ENCODE results near the gene ANKH.
"Not testable (repeated sequence)": the region's sequence is repeated elsewhere in the genome, so short reads cannot be mapped to it uniquely, and the experiment has no call there.

Gene ANKH

DNA sequence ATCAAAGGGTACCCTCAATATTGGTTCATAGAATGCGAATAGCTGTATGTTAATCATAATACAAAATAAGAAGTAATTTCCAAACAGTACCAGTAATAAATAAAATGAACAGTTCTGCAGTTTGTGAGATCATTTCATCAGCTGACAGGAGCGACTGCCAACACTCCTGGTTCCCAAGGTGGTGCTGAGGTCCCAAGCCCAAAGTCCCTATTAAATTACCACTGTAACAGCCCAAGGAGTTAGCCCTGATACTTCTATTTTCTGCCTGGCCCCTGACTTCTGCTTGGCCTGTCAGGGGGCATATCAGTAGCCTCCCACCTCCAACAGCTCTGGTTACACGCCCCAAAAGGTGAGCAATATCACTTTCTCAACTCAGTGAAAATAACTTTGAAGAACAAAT, 47.1 kb downstream of the ANKH start:
- DNase-seq: no peak

GRCh38 chr5:14821100-14821845, 50.3 kb downstream of the ANKH start:
- DNase-seq: no peak

DNA sequence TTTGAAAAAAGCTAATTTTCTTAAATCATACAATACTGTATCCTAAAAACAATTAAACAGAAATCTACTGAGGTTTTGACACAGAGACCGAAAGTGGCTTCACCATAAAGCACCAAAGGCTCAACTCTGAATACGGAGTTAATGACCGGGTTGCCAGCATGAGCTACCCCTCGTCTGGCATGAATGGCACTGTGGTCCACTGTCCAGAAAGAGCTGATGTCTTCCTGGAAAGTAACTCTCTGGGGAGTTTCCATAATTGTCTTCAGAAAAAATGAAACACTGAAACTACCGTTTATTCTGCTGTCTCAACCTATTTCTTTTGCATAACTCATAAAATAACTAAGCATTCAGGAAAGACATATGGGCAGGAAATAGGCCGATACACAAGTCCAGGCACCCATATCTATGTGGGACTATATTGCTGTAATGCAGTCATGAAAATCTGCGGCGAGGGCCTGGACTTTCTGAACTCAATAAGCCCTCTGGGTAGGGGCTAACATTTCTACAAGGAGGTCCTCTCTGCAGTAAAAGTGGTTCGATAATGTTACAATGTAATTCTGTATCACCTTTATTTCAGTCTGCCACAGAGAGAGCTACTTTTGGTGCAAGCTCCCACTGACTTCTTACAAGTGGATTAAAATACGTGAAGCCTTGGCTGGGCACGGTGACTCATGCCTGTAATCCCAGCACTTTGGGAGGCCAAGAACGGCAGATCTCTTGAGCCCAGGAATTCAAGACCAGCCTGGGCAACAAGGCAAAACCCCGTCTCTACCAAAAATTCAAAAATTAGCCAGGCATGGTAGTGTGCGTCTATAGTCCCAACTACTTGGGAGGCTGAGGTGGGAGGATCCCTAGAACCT, 52.4 kb downstream of the ANKH start:
- DNase-seq: no peak

DNA sequence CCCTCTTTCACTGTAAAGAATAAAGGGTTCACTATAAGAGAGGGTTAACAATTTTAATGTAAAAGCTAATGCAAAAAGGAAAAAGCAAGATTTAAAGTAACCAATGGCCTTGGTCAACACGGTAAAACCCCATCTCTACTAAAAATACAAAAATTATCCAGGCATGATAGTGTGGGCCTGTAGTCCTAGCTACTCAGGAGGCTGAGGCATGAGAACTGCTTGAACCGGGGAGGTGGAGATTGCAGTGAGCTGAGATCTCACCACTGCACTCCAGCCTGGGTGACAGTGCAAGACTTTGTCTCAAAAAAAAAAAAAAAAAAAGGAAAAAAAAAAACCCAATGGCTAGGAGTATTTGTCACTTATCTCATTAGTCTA, 53.8 kb downstream of the ANKH start:
- DNase-seq: not testable (repeated sequence)

- DNase-seq: no peak
These were observed 54.4 kb downstream of the ANKH start for GRCh38 chr5:14816999-14817761.

DNA sequence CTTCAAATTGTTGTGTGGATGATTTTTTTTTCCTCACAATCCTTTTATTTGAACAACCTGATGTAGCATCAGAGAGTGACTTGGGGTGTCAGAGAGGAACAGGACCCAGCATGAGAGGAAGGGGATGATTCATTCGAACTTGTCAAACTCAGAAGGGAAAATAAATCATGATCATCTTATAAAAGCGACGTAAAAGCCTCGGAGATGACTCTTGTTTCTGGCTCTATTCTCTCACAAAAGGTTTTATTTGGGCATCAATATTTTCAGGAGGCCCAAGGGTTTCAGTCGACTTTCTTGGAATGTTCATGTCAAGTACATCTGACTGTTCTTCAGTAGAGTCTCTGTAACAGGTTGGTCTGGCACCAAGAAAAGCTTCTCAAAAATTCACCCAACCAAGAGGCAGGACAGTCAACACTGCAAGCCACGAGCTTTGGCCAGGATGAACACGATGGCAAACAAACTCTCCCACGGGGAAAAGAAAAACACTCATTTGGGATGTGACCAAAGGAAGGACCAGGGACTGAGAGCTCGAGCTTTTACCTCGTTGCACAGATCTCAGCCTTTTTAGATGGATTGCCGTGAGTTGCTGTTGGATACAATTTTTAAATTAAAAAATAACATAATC, 55.1 kb downstream of the ANKH start:
- no peak for DNase-seq

DNA sequence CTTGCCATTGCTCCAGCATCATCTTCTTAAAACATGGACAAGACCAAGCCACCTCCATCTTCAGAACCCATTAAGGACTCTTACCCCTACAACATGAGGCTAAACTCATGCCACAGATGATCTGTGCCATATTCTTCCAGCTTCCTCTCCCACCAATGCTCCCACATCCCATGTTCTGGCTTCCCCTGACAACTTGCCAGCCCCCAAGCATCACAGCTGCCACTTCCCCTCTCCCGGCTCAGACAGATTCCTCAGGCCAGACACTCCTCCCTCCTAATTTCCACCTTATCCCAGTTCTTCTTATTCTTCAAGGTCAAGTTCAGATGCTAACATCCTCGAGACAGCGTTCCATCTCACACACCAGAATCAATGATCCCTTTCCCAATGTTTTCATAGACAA, 57.8 kb downstream of the ANKH start:
- DNase-seq: no peak

- DNase-seq: no peak
These were observed 59.4 kb downstream of the ANKH start for GRCh38 chr5:14812166-14812565.

DNA sequence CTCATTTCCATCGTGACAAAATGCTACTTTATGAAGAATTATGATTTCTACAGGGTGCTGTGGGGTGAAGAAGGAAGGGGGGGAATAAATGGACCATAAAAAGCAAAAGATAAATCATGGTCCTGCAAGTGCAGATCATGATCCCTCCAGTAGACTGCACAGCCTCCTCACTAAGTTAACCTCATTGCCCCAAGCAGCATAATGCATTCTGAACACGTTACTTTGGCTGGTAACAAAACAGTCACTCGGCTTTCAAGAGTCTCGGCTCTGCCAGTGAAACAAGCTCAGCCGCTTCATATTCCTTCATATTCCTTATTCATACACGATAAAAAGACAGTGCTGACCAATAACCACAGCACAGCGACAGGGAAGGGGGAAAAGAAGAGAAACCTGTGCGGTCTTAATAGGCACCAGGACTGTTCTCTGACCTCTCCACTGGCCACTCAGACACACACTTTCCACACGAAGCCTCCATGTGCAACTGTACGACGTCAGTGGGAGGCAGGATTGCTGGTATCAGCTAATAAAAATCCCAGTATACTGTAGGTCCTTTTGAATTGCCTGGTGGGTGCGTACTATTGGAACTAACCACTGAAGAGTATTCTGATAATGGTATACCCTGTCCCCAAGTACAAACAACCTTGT, 60.5 kb downstream of the ANKH start:
- no peak for DNase-seq

- no peak for DNase-seq
These were observed 61.3 kb downstream of the ANKH start for GRCh38 chr5:14810282-14810681.

DNA sequence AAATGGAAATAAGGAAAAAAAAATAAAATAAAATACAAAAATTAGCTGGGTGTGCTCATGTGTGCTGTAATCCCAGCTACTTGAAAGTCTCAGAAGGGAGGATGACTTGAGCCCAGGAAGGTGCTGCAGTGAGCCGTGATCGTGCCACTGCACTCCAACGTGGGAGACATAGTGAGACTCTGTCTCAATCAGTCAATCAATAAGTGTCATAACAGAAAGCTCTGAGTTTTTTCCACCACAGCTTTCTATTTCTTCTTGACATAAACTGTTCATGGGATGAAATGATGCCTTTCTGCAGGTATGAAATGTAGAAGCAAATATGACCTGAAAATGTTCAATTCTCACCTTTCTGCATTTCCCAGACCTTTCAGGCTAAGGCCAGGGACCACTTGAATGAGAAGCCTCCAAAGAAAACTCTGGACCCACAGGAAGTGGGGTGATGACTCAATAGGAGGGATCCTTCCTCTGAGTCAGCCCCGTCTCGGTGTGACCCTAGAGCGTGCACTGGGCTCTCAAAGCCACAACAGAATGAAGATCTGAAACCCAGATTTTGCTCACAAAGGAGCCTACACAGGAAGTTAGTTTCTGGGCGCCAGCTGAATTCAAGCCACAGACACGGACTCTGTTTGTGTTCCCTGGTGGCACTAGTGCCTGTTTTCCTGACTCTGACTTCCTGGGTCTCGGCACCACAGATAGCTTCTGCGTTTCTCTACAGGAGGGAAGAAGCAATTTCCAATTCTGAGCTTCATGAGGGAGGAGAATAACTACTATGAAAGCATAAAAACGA, 62.0 kb downstream of the ANKH start:
- no peak for DNase-seq

- no peak for DNase-seq
These were observed 64.1 kb downstream of the ANKH start for GRCh38 chr5:14807471-14807870.

DNA sequence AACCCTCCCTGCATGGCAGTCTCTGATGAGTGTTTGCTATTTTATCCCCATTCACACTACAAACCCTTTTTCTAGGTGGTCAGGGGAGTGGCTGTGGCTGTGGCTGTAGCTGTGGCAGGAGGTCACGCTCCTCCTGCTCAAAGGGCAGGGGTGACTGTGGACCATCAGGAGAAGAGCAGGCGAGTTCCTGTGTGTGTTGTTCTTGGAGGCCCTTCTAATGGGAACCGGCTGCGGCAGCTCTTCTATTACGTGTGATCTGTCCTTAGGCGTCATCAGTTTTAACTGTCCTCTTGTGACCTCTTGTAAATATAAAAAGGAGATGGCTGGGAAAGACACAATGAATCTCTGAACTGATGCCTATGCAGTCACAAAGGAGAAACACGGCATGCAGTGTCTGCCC, 65.1 kb downstream of the ANKH start:
- DNase-seq: no peak

DNA sequence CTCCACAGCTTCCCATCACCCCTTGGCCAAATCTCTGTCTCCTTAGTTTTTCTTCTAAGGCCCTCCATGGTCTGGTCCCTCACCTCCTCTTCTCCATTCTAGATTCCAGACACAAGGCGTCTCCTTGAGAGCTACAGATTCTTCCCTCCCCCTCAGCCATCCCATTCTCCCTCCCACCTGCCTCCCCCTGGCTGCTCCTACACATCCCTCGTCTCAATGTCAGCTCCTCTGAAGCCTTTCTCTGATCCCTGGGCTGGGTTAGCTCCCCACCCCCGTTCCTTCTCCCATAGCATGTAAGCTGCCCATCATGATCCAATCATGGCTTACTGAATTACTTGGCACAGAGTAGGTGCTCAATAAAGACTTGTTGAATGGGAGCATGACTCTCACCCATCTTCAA, 69.0 kb downstream of the ANKH start:
- DNase-seq: no peak

DNA sequence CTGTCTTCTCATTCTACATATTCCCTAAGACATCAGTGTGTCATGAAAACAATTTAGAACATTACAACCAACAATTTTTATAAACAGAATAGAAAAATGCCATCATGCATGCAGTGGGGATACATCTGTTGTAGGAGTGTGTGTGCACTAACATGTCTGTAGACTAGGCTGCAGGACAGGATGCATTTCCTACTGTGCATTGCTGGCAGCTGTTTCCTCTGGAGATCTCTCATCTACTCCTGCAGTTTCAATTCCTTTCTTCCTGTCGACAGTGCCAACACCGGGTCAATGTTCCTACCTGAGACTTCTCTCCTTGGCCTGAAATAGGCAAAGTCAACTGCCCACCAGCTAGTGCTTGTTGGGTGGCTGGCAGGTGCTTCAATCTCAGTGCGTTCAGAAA, 69.8 kb downstream of the ANKH start:
- DNase-seq: no peak

DNA sequence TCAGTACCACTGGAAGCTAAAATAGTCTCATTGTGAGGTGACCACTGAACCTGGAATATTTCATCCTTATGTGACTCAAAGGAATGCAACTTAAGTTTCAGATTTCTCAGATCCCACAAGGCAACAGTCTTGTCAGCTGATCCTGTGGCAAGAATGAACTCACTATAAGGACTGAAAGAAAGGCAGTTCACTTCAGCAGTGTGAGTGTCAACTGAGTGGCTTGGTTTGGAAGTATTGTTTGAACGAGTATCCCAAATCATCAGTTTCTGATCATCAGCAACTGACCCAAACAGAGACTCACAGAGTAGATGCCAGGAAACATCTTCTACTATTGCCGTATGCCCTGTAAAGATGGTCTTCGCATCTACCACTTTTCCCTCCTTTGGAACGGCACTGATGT, 74.2 kb downstream of the ANKH start:
- DNase-seq: not testable (repeated sequence)

- no peak for DNase-seq
These were observed 76.9 kb downstream of the ANKH start for GRCh38 chr5:14794583-14795230.

GRCh38 chr5:14793851-14794250, 77.7 kb downstream of the ANKH start:
- no peak for DNase-seq

DNA sequence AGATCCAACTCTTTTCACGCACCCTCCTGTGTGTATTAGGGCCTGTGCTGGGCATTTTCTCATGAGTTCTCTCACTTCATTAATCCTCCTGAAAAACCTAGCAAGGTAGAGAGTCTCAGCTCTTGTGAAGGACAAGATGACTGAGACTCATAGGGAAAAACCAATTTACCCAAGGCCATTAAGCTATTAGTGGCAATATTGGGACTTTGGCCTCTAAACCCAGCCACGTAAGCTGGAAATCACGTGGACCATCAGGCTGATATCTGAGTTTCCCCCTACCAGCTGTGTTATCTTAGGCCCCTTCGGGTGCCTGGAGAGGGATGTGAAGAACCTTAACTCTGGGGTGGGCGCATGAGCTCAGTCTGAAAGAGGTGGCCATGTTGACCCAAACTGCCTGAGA, 80.7 kb downstream of the ANKH start:
- DNase-seq: no peak

GRCh38 chr5:14790220-14790619, 81.4 kb downstream of the ANKH start:
- no peak for DNase-seq

All from NCI-H2029 treated with DMSO at 0.1 percent for 48 hours (cell line).